HK-2 (cell line): ENCODE measurements around the gene COQ10A.
"Not testable (repeated sequence)": the region's sequence is repeated elsewhere in the genome, so short reads cannot be mapped to it uniquely, and the experiment has no call there.

Experiments used
- DNase-seq: peaks from one replicate; pipeline ENCODE4 v3.0.0-alpha.2; 2018; ENCODE audit not compliant: unreplicated experiment

The COQ10A gene

DNA sequence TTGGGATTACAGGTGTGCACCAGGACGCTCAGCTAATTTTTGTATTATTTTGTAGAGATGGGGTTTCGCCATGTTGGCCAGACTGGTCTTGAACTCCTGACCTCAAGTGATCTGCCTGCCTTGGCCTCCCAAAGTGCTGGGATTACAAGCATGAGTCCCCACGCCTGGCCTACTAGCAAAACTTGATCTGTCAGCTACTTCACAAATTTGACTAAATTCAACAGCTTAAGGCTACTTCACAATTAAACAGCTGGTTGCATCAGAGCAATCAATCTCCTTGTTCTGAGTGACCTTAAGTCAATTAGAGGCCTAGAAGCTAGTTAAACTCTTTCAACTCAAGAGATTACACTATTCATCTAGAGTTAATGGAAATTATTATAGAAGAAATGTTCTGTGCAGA is 12.2 kb downstream of the COQ10A start:
- no peak for DNase-seq

DNA sequence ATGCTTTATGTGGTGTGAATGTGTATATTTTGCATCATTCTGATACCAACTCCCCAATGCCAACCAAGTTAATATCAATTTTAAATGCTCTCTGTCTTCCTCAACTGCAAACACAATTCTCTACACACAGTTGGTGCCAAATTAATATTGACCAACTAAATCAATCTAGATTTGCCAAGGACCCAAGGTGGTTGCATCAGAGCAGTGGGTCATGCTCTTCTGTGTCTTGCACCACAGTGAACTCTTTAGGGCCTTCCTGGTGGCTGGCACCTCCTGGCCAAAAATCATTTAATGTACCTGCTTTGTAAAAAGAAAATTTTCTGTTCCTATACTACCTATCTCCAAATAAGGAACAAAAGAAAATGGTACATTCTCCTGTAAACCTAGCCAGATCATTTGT is 14.1 kb downstream of the COQ10A start:
- no peak for DNase-seq

DNA sequence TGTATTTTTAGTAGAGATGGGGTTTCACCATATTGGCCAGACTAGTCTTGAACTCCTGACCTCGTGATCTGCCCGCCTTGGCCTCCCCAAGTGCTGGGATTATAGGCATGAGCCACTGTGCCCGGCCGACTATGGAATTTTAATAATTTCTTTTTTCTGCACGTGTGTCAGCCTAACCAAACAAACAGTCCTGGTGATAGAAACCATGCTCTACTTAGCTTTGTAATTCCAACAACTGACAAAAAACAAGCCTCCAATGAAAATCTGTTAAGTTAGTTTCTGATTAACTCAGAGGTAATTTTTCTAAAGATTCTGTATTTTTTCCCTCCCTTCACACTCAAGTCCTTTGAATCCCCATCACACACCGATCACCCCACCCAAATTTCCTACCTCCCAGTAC is 15.3 kb downstream of the COQ10A start:
- DNase-seq: no peak

DNA sequence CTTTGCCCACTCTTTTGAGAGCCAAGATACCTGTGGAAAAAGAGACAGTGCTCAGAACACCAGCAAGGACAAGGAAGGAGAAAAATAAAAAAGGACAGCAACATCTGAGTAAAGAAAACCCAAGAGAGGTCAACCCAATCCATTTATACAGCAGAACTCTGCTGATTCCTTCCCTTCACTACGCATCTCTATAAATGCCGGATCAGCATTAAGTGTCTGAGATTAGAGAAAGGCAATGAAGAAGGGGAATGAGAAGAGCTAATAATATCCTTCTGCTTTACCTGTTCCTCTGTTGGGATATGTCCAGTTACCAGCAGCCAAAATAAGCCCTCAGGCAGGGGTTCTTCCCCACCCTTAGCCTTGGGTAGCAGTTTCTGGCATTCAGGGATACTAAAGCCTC is 15.8 kb downstream of the COQ10A start:
- no peak for DNase-seq

DNA sequence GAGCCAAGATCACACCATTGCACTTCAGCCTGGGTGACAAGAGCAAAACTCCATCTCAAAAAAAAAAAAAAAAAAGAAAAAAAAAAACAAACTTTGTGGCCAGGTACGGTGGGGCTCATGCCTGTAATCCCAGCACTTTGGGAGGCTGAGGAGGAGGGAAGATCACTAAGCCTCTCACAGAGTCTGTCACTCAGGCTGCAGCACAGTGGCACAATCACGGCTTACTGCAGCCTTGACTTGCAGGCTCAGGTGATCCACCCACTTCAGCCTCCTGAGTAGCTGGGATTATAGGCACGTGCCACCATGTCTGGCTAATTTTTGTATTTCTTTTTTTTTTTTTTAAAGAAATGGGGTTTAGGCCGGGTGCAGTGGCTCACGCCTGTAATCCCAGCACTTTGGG is 17.5 kb downstream of the COQ10A start:
- not testable (repeated sequence) for DNase-seq

DNA sequence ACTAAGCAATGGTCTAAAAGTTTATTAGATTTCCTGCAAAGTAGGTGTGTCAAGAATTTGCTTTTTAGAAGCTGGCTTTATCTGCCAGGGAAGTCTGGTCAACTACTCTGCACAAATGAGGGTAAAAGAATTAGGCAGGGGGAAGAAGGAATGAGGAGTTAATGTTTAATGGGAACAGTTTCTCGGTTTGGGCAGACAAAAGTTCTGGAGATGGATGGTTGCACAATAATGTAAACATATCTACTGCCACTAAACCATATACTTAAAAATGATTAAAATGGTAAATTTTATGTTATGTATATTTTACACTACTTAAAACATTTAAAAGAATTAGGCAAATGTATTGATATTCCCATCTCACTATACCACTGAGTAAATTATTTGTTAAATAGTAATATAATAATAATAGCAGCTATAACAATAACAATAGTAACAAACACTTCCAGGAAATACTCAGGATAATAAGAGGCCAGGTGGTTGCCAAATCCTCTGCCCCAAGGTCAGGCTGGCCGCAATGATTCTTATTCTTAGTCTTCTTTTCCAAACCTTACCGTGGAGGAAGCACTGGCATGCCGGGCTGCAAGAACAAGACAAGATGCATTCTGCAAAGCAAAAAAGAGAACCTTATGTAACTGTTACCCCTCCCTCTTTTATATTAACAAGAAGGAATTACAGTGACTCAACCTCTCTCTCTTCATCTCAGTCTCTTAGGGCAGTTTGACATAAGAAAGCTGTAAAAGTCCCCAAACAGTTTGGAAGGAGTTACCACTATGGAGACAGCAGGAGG is 19.5 kb downstream of the COQ10A start:
- no peak for DNase-seq

DNA sequence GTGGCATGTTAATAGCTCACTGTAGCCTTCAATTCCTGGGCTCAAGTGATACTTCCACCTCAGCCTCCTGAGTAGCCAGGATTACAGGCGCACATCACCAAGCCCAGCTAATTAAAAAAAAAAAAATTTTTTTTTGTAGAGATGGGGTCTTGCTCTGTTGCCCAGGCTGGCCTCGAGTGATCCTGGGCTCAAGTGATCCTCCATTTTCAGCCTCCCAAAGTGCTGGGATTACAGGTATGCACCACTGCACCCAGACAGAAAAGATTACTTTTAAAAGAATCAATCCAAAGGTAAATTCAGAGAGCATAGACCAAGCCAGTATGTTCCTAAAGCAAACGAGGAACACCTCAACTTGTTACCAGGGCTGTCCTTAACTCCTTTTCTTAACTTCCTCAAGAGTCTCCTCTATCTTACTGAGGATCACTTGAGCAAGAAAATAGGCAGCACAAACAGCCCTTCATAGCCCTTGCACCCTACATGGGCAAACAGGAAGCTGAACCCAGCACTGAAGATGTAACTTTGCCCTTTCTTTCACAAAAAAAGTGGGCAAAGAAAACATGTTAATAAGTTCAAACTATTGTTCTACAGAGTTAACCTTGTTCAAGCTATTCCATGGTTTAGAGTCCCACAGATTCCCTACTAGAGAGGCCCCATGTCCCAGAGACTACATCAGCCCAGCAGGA is 22.1 kb downstream of the COQ10A start:
- DNase-seq: no peak

DNA sequence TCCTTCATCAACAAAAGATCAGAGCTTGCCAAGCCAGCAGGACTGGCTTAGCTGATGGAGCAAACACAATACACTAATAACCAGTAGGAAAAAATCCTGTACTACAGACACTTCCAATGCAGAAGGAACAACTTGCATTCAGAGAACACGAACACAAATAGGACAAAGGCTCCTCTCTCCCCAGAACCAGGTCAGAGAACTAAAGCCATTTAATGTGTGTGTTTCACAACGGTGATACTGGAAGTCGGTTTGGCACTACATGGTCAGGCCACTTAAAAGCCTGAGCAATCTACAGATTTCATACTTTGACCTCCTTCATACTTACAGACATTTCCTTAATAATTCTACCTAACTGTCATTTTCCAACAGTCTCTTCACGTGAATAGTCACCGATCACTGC is 27.1 kb downstream of the COQ10A start:
- no peak for DNase-seq

DNA sequence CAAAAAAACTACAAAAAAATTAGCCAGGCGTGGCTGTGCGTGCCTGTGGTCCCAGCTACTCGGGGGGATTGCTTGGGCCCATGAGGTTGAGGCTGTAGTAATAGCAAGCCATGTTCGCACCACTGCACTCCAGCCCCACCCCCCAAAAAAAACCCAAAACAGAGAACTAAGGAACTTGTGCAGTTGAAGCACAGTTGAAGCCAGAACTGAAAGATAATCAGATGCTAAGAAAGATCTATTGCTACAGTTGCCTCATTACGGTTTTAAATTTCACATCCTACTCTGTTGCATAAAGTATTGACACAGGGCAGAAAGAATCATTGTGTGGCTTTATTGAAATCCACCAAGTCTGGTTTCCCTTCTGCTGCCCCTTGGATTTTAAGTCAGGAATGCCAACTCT is 29.6 kb downstream of the COQ10A start:
- DNase-seq: no peak

DNA sequence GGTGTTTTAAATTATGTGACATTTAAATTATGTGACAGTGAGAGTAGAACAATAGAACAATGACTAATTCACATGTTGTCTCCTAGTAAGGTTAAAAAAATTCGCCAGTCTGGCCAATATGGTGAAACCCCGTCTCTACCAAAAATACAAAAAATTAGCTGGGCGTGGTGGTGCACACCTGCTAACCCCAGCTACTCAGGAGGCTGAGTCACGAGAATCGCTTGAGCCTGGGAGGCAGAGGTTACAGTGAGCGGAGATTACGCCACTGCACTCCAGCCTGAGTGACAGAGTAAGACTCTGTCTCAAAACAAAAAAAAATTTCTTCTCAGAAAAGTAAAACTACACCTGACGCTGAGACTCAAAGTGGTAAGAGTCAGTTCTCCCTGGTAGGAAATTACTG is 30.7 kb downstream of the COQ10A start:
- no peak for DNase-seq

DNA sequence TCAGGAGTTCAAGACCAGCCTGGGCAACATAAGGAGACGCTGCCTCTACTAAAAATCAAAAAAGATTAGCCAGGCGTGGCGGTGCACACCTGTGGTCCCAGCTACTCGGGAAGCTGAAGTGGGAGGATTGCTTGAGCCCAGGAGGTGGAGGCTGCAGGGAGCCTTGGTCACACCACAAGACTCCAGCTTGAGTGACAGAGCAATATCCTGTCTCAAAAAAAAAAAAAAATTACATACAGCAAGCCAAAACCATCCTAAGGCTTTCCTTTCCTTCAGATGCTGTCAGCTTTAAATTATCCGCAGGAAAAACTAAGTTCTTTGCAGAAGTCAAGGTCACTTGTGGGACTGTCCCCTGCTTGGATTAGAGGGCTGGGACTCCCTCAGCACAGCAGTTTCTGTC is 32.1 kb downstream of the COQ10A start:
- no peak for DNase-seq

DNA sequence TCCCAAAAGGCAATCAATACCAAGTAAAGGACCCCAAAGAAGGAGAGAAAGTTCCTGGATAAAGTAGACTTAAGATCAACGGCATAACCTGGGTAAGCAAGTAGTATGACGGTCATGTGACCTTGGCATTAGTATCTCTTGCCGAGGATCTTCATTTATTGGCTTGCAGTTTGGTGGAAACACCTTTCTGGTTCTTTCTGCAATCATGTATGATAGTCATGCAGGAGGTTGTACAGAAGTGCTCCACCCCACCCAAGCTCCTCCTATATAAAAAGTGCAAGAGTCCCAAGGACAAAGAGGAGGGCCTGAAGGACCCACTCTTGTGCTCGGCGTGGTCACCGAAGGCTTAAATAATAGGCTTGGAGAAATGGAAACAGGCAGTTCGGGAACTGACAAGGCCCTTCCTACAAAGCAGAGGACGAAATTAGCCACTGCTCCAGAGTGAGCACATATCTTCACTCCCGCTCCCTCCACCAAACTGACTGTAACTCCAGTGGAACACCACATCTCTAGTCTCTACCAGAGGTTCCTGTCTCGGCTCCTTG is 32.6 kb downstream of the COQ10A start:
- DNase-seq: no peak

DNA sequence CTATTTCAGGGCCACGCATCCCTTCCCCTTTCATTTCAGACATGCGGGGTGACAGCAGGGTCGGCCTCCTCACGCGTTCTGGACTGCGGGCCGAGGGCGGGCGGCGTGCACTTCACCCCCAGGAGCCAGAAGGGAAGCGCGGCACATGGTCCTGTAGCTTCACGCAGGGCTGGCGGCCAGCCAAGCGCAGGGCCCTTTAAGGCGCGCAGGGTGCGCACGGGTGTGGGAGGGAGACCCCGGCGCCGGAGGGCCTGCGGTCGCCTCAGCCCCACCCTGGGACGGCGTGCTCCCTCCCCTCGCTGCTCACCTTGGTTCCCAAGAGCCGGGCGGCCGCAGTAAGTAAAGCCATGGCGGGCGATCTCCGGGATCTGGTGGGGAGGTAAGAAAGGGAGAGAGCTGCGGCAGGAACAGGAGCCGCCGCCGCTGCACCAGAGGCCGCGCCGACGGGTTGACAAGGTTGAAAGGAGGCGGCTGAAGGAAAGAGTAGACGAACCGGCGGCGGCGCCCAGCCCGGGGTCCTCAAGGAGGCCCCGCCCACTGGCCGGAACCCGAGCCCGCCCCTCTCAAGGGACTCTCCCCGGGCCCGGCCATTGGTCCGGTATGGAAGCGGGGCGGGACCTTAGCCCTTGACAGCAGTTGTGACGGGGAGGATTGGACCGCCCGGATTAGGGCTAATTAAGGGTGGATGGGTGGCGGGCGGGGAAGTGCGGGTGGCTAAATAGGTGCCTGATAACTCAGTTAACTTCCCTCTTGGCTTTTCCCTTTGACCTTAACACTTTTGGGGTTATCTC is 33.3 kb downstream of the COQ10A start, which contains the start of gene CS:
TSS of gene CS (minus strand) at position 478 of the 791 bp plus-strand sequence. CDS start at position 349, 129 bp downstream.
- DNase-seq: peak; percentile 97

DNA sequence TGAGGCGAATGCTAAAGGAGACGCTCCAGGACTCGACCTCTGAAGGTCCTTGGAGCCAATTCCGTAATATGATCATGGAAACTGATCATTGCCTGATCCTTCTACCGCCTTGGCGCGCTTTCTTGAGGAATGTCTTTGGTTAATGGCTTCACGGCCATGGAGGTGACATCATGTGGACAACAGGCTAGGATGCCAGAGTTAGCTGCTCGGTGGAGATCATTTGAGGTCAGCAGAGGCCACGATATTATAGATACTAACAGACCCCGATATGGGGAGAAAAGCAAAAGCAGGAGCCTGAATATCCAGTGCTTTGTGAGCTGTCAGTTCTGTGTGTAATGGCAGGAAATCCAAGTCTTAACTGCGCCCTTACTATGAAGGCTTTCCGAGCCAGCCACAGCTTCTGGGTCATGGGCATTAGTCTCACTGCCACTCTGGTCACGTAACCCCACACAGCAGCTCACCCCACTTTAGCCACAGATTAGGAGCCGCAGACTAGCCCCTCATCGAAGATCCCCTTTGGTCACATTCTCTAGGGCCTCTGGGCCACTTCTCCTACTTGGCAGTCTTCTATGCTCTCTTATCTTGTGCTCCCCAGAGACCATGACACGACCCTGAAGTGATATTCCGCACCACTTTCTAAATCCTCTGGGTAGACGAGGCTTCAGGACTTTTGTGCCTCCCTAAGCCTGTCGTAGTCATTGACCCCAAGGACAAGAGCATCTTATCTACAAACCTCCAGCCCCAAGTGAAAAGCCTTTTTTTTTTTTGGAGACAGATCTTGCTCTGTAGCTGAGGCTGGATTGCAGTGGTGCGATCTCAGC is 34.1 kb downstream of the COQ10A start:
- no peak for DNase-seq

DNA sequence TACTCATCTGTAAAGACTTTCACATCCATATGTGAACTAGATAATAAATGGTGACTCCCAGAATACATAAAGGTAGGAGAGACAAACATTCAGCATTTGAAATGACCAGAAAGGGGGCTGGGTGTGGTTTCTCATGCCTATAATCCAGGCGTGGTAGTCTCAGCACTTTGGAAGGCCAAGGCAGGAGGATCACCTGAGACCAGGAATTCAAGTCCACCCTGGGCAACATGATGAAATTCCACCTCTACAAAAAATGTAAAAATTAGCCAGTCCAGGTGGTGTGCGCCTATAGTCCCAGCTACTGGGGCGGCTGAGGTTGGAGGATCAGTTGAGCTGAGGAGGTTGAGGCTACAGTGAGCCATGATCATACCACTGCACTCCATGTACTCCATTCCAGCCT is 37.5 kb downstream of the COQ10A start:
- no peak for DNase-seq

DNA sequence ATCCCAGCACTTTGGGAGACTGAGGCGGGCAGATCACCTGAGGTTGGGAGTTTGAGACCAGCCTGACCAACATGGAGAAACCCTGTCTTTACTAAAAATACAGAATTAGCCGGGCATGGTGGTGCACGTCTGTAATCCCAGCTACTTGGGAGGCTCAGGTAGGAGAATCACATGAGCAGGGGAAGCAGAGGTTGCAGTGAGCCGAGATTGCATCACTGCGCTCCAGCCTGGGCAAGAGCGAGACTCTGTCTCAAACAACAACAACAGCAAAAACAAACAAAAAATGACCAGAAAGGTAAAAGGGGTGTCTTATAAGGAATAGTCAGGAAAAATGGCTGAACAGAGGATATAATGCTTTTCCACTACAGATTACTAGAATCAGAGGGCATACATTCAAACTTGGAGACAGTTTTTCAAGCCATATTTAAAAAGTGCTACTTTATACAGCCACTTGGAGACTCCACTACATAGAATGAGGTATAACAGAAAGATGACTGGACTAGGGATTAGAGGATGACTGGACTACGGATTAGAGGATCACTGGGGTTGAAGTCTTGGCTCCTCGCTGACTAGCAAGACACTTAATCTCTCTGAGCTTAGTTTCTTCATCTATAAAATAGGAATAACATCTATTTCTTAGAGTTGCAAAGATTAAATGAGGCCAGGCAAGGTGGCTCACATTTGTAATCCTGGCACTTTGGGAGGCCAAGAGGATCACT is 38.3 kb downstream of the COQ10A start:
- no peak for DNase-seq

DNA sequence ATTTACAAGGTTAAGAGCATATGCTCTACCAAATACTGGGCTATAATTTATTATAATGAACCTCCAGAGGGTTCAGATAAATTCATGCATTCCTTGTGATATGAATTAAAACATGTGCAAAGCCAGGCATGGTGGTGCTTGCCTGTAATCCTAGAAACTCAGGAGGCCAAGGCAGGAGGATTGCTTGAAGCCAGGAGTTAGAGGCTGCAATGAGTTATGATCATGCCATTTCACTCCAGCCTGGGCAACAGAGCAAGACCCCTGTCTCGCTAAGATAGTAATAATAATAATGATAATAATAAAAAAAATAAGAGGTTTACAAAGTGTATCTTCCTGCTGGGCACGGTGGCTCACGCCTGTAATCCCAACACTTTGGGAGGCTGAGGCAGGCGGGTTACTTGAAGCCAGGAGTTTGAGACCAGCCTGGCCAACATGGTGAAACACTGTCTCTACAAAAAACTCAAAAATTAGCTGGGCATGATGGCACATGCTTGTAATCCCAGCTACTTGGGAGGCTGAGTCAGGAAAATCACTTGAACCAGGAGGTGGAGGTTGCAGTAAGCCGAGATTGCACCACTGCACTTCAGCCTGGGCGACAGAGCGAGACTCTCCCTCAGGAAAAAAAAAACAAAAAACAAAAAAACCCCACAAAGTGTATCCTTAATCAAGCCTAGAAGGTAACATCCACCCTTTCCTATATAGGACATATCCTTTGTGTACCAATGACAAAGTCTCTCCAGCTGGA is 40.7 kb downstream of the COQ10A start:
- no peak for DNase-seq

DNA sequence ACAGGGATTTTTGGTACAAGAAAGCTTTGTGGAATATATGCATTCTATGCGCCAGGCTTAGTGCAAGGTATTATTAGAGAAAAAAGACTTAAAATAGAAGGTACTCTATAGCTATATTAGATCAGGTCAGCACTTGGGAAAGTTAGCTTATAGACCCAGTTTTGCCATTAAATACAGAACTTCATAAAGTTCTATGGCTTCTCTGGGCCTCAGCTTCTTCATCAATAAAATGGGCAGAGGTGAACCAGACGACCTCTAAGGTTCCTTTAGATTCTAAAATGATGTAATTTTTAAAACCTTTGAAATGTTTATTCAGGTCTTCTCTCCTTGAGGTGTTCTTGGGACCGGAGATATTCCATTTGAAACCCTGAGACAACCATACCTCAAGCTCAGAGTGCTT is 42.0 kb downstream of the COQ10A start:
- no peak for DNase-seq

DNA sequence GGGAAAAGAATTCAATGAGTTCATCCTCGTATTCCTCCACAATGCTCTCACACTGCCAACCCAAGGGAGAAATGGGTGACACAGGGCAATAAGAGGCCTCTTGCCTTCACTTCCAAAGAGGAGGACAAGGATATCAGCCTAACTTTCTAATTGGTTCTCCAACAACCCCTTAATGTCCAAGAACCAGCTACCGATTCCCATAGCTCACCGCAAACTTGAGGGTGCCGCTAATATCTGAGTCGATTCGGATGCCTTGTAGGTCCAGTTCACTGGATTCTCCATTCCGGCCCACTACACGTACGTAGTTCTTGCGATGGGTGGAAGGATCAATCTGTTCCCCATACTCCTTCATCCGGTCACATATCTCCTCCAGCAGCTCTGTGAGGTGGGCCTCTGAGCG is 44.3 kb downstream of the COQ10A start:
- DNase-seq: no peak

DNA sequence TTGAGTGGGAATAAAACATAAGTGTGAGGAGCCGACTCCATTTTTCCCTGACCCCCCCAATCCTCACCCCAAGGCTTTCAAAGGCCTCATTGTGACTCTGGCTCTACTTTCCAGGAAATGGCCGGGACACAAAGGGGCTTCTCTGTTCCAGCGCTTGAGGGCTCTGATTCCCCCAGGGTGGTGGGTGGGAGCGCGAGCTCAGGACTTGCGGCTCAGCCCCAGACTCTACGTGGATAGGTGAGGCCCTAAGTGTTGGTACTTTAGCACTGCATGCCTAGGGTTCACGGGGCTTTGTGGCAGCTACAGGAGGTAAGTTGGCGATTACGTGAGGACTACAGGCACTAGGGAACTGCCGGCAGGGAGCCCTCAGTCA is 48.5 kb downstream of the COQ10A start:
- no peak for DNase-seq
